Activated CD8-positive, alpha-beta memory T cell treated with anti-CD3 and anti-CD28 coated beads for 48 hours (primary cell): ENCODE results near the gene IGFL1.
"Not testable (repeated sequence)": the region's sequence is repeated elsewhere in the genome, so short reads cannot be mapped to it uniquely, and the experiment has no call there.

Experiments used
- DNase-seq, 3 experiments: peaks; one replicate each; pipeline ENCODE4 v3.0.0-alpha.2; 2020; ENCODE audit warnings: low read depth in 2 of 3, low spot score in 2 of 3

Gene IGFL1

DNA sequence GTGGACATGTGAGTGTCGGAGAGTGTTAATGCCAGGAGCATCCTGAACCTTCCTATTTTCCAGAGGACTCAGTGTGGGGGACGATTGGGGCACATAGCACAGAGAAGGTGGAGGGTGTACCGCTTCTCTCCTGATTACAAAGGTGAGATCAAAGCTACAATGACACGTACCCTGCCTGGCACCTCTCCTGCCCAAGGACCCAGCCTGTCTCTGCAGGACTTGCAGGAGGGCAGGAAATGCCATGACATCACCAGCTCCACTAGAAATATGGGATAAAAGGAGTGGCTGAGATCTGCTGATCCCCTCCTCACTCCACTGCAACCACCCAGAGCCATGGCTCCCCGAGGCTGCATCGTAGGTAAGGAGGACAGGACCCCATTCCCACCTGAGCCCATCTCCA lies at the start of gene IGFL1:
Gene IGFL1 (plus strand): TSS at position 301 of the 400 bp plus-strand sequence. CDS start 33 bp downstream, at position 334.
- DNase-seq: no peak

DNA sequence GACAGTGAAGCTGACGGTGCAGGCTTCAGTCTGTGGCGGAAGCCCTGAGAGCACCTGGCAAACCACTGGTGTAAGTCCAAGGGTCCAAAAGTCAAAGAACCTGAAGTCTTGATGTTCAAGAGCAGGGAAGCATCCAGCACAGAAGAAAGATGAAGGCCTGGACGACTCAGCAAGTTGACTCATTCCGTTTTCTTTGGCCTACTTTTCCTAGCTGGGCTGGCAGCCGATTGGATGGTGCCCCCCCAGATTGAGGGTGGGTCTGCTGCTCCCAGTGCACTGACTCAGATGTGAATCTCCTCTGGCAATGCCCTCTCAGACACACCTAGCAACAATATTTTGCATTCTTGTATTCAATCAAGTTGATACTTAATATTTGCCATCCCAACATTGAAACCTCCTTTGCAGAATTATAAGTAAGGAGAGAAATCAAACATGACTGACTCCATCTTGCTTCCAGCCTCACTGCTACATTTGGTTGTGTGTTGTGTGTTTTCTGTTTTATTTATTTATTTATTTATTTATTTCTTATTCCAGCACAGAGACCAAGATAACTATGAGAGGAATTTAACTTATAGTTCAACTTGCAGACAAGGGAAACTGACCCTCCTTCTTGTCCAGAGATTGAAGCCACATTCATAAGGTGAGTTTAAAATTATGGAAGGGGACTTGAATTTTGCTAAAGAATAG lies 48.7 kb upstream of the IGFL1 start:
- no peak for DNase-seq

DNA sequence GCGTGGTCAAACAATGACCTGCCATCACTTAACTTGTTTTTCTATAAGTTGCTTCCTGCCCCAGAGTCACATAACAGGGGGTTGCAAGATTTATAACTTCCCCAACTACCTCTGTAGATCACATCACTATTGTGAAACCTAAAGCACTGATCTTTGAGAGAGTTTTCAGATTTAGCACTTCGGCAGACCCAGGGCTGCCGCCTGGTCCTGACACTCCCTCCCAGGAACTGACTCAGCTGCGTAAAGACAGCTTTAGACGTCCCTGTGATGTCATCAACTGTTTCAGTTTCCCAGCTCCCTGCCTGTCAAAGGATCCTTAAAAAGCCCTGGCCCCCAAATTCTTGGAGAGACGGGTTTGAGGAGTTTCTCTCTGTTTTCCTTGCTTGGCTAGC lies 48.2 kb upstream of the IGFL1 start:
- no peak for DNase-seq

- no peak for DNase-seq
Measured at GRCh38 chr19:46182476-46182875, 47.1 kb upstream of the IGFL1 start.

- not testable (repeated sequence) for DNase-seq
Measured at GRCh38 chr19:46184775-46185710, 44.5 kb upstream of the IGFL1 start.

DNA sequence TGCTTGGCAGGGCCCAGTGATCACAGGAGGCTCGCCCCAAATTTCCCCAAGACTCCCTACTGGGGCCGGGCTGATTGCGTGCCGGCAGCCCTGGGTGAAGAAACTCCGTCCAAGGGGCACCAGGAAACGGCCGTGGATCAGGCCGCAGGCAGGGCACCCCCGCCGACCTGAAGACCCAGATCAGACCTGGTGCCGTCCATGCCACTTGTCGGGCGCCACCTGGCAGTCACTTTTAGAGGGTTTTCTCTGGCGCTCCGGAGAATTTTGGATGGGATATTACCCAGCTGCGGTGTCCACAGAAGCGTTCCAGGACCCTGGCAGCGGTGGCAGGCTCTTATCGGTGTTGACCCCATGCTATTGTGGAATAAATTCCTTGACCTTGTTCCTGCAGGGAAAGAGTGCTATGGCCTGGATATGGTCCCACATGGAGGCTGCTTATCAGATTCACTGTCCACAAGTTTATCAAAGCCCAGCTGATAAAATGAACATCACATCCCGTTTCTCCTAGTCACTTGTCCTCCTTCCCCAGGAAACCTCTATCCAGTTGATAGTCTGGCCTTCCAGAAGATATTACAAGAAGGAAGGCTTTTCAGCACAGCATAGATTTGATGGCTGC lies 43.3 kb upstream of the IGFL1 start:
- DNase-seq: no peak

DNA sequence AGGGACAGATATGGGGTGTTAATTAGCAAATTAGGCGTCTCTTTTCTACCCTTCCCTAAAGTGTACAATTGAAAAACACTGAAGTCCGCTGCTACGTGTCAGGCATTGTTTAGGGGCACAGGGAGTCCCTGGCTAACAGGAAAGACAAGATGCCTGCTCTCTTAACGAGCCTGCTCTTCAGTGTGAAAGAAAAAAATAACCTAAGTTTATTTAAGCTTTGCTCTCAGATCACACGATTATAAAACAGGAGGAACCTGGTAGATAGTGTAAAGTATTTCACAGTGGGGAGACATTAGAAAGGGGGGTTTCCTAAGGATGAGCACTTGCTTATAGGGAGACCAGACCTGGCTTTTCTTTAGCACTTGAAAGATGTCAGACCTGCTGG lies 42.8 kb upstream of the IGFL1 start:
- DNase-seq: no peak

DNA sequence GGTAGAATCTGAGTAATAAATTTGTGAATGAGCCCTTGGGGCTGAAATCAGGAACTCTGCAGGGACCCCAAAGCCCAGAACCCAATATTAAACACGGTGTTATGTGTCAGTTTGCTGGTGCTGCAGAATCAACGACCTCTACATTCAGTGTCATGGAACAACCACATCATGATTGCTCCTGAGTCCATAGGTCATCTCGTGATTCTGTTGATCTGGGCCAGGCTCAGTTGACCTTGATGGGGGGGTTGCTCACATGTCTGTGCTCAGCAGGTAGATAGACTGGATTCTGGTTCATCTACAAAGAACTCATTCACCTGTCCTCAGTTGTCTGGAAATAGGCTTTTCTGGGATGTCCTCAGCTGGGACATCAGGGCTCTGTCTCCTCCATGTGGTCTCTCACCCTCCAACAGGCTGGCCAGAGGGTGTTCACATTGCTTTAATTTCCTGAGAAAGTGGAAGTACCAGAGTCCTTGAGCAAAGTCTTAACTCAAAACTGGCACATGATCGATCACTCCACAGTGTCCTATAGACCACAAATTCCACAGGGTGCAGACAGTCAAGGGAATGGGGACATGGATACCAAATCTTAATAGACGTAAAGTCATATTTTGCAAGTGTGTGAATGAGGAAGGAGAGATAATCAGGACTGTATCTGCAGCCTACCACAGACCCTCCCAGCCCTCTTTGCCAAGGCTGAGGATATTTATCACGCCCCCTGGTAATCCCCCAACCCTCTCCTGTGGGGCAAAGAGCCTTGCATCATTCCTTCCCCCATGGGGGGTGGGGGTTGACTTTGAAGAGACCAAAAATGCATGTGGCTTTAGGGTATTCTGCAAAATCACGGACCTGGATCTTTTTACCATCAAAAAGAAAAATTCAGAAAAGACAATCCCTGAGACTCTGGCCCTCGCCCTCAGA lies 39.3 kb upstream of the IGFL1 start:
- no peak for DNase-seq

GRCh38 chr19:46191356-46191755 lies 38.2 kb upstream of the IGFL1 start:
- DNase-seq: no peak

- DNase-seq: no peak
Measured at GRCh38 chr19:46191972-46192371, 37.6 kb upstream of the IGFL1 start.

- DNase-seq: not testable (repeated sequence)
Measured at GRCh38 chr19:46192626-46192991, 36.9 kb upstream of the IGFL1 start.

- no peak for DNase-seq
Measured at GRCh38 chr19:46192992-46193650, 36.4 kb upstream of the IGFL1 start.

DNA sequence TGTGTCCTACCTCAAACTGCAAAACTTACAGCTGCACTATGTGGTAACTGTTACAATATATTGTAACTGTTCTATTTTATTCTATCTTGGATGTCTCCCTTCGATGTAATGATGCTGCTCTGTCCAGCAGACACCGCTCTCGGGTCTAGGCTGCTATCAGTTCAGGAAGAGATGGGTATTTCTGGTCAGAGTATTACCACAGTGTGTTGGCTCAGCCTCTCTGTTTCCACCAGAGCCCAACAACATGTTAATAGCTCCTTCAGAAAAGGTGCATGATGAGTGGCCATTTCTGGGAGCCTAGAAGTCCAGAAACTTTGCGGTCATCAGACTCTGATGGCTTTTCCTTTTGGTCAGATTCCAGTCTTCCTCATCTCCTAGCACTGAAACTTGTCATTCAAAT lies 35.9 kb upstream of the IGFL1 start:
- no peak for DNase-seq

GRCh38 chr19:46195104-46195503 lies 34.4 kb upstream of the IGFL1 start:
- DNase-seq: no peak

- DNase-seq: not testable (repeated sequence)
Measured at GRCh38 chr19:46195919-46196318, 33.6 kb upstream of the IGFL1 start.

DNA sequence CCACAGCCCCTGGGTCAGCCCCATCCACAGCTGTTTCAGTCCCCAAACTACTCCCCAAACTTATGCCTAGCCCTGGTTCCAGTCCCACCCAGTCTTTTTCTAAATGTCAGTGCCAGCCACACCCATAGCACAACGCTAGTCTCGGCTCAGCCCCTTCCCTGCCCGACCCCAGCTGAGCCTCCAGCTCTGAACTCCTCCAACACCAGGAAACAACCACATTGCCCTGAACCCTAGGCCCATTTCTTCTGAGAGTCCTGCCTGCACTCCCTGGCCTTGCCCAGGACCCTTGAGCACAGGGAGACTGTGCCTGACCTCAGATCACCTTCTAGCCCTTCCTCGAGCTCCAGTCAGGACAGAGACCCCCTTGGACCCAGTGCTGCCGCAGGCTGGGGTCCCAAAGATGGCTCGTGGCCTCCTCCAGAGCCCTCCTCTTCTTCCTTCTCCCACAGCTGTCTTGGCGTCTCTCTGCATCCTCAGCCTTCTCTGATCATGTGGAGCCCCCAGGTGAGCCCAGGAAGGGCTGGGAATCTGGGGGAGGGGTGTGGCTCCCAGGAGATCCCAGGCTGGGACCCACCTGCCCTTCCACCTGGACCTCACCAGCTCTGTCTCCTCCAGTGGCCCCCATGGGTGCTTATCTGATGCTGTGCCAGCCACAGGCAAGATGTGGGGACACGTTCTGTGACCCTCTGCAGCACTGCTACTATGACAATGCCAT lies 33.0 kb upstream of the IGFL1 start:
- DNase-seq: no peak

DNA sequence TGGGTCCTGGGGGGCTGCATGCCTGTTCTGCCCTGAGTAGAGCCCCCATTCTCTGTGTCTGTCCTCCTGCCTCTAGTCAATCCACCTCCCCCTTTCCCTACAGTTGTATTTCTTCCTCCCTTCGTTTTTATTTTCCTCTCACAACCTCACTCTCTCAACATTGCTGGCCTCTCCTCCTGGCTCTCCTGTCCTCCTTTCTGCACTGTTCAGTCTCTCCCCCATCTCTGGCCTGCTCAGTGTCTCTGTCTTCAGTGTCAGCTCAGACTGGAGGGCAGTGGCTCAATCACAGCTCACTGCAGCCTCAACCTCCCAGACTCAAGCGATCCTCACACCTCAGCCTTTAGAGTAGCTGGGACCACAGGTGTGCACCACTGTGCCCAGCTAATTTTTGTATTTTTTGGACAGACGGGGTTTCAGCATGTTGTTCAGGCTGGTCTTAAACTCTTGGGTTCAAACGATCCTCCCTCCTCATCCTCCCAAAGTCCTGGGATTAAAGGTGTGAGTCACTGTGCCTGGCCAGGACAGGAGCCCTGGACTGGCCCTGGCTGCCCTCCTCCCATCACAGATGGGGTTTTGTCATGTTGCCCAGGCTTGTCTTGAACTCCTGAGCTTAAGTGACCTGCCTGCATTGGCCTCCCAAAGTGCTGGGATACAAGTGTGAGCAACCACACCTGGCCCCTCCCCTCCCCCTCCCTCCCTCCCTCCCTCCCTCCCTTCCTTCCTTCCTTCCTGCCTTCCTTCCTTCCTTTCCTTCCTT lies 32.0 kb upstream of the IGFL1 start:
- no peak for DNase-seq

DNA sequence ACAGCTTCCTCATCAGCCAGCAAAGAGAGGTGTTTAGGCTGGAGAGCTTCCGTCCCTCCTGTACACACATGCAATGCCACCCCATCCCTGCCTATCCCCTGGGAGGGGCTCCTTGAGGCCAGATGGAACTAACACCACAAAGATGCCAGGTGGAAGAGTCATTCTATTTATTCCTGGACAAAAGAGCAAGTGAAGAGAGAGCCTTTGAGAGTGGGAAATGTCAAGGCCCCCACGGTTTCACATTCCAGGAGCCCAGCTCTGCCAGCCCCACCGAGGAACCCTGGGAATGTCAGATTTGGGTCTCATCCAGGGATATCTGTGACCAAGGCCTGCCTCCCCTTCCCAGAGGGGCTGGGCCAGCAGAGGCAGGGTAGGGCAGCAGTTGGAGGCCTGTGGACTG lies 30.8 kb upstream of the IGFL1 start:
- DNase-seq: no peak
